Loucy (cell line): ENCODE results near the gene TLN1.
A peak's percentile ranks its signal among the peaks of the same experiment; 100 is the strongest.

ENCODE experiments used
- H2AFZ ChIP-seq: fragments of 200-600 bp; sonication (generic); 2 replicates; pipeline ENCODE4 v1.6.0; 2016; ENCODE audit warnings: antibody characterized with exemption, mild to moderate bottlenecking, low read length, moderate library complexity
- H3F3A ChIP-seq: fragments of 200-600 bp; 2 replicates; pipeline ENCODE4 v1.6.0; 2016; ENCODE audit warnings: antibody characterized with exemption, low read depth, mild to moderate bottlenecking
- H3K27me3 ChIP-seq: fragments of 200-600 bp; sonication (generic); 2 replicates; pipeline ENCODE4 v1.6.1; 2014; ENCODE audit warnings: low read length, mild to moderate bottlenecking; ENCODE audit not compliant: insufficient read depth, poor library complexity, severe bottlenecking
- H3K36me3 ChIP-seq: fragments of 200-600 bp; sonication (generic); 2 replicates; pipeline ENCODE4 v1.6.1; 2016; ENCODE audit warnings: low read length; ENCODE audit not compliant: insufficient read depth
- H3K4me1 ChIP-seq: fragments of 200-600 bp; sonication (generic); 2 replicates; pipeline ENCODE4 v1.5.1; 2014; ENCODE audit warnings: low read length, mild to moderate bottlenecking; ENCODE audit not compliant: insufficient read depth, poor library complexity, severe bottlenecking
- H3K4me2 ChIP-seq: fragments of 200-600 bp; sonication (generic); 2 replicates; pipeline ENCODE4 v1.6.0; 2014; ENCODE audit warnings: antibody characterized with exemption, low read length, low read depth, mild to moderate bottlenecking; ENCODE audit not compliant: poor library complexity, severe bottlenecking
- H3K4me3 ChIP-seq: fragments of 200-600 bp; sonication (generic); 2 replicates; pipeline ENCODE4 v1.5.1; 2014; ENCODE audit warnings: low read length, mild to moderate bottlenecking, mixed read lengths; ENCODE audit not compliant: poor library complexity, severe bottlenecking
- H3K79me2 ChIP-seq: fragments of 200-600 bp; sonication (generic); 2 replicates; pipeline ENCODE4 v1.6.1; 2014; ENCODE audit warnings: low read length; ENCODE audit not compliant: insufficient read depth
- H3K9ac ChIP-seq: fragments of 200-600 bp; sonication (generic); 2 replicates; pipeline ENCODE4 v1.6.0; 2014; ENCODE audit warnings: mild to moderate bottlenecking, low read depth, low read length, moderate library complexity; ENCODE audit not compliant: poor library complexity, severe bottlenecking
- H3K9me2 ChIP-seq: fragments of 200-600 bp; sonication (generic); replicated peaks from 2 replicates; pipeline ENCODE4 v1.6.1; 2016; ENCODE audit warnings: low read depth, low read length, mixed read lengths
- H3K9me3 ChIP-seq: fragments of 200-600 bp; sonication (generic); 2 replicates; pipeline ENCODE4 v1.6.1; 2014; ENCODE audit warnings: mild to moderate bottlenecking, antibody characterized with exemption, low read length, low read depth; ENCODE audit not compliant: insufficient read depth
- H4K20me1 ChIP-seq: fragments of 200-600 bp; sonication (generic); 2 replicates; pipeline ENCODE4 v1.6.0; 2014; ENCODE audit warnings: antibody characterized with exemption, low read length, mild to moderate bottlenecking; ENCODE audit not compliant: insufficient read depth, poor library complexity, severe bottlenecking
- CTCF ChIP-seq: fragments of 200-600 bp; sonication (generic); conservative IDR thresholded peaks from 2 replicates; pipeline ENCODE4 v1.5.1; 2014; ENCODE audit warnings: mild to moderate bottlenecking, antibody characterized with exemption, low read length
- EZH2phosphoT487 ChIP-seq: fragments of 200-600 bp; IDR thresholded peaks from 2 replicates; pipeline ENCODE4 v1.6.1; 2018; ENCODE audit warnings: antibody characterized with exemption, mild to moderate bottlenecking, moderate library complexity, borderline replicate concordance

The TLN1 gene

GRCh38 chr9:35664531-35665470 lies 67.2 kb downstream of the TLN1 start, which contains the start of gene ARHGEF39:
ARHGEF39 (minus strand) TSS chr9:35665195; CDS start chr9:35665169, 26 bp downstream.
- peak within 1 kb of the TSS; percentile 87 for H3K4me3 ChIP-seq
- H3K9ac ChIP-seq: peak within 1 kb of the TSS; percentile 95
- peak within 1 kb of the TSS; percentile 87 for H3K4me2 ChIP-seq
- no peaks in the 10 kb centered on the region for H3K27me3 ChIP-seq
- peaks cover 3% of the 10 kb centered on the region for H4K20me1 ChIP-seq
- peaks cover 54% of the 10 kb centered on the region for H3K4me1 ChIP-seq
- TF ChIP-seq CTCF: peak; percentile 49
- no peak for TF ChIP-seq EZH2phosphoT487
- H3K9me3 ChIP-seq: no peaks in the 10 kb centered on the region
- H3F3A ChIP-seq: 0 out of 2 replicates have a peak, but pooled peaks cover 10% of the 10 kb centered on the region
- H3K79me2 ChIP-seq: peaks cover 56% of the 10 kb centered on the region
- no peaks in the 10 kb centered on the region for H3K9me2 ChIP-seq
- H2AFZ ChIP-seq: peak within 1 kb of the TSS; percentile 82
- no peaks in the 10 kb centered on the region; the same call in 1 of the 2 replicates for H3K36me3 ChIP-seq

- Histone ChIP-seq H4K20me1 (peaks cover 3% of the 10 kb centered on the region), H3K36me3 (no peaks in the 10 kb centered on the region; the same call in 1 of the 2 replicates), H3K4me3 (peak overlapping the region; percentile 87), H3K9ac (peak overlapping the region; percentile 95), H3K9me2 (no peaks in the 10 kb centered on the region), H2AFZ (no peak overlapping the region), H3F3A (0 out of 2 replicates have a peak, but pooled peaks cover 11% of the 10 kb centered on the region), H3K27me3 (no peaks in the 10 kb centered on the region), H3K79me2 (peaks cover 65% of the 10 kb centered on the region), H3K4me1 (peaks cover 66% of the 10 kb centered on the region), H3K4me2 (peak overlapping the region; percentile 87), H3K9me3 (no peaks in the 10 kb centered on the region)
- no peak for TF ChIP-seq CTCF
- TF ChIP-seq EZH2phosphoT487: no peak
Observed at GRCh38 chr9:35662437-35662836, 69.6 kb downstream of the TLN1 start.

- H3K79me2 ChIP-seq: peaks cover 65% of the 10 kb centered on the region
- no peaks in the 10 kb centered on the region for H3K9me3 ChIP-seq
- H3K4me1 ChIP-seq: peaks cover 72% of the 10 kb centered on the region
- peak overlapping the region; percentile 87 for H3K4me2 ChIP-seq
- H3K36me3 ChIP-seq: no peaks in the 10 kb centered on the region; the same call in 1 of the 2 replicates
- H3K4me3 ChIP-seq: peak overlapping the region; percentile 87
- H3K9ac ChIP-seq: peak overlapping the region; percentile 95
- H3K27me3 ChIP-seq: no peaks in the 10 kb centered on the region
- no peaks in the 10 kb centered on the region for H3K9me2 ChIP-seq
- H2AFZ ChIP-seq: no peak overlapping the region
- no peak for TF ChIP-seq CTCF
- no peak for TF ChIP-seq EZH2phosphoT487
- H3F3A ChIP-seq: 0 out of 2 replicates have a peak, but pooled peaks cover 16% of the 10 kb centered on the region
- H4K20me1 ChIP-seq: peaks cover 3% of the 10 kb centered on the region
Observed at GRCh38 chr9:35661756-35662350, 70.1 kb downstream of the TLN1 start.
